GM18858 (cell line): ENCODE data around the gene ATP13A1.
"Not testable (repeated sequence)": the region's sequence is repeated elsewhere in the genome, so short reads cannot be mapped to it uniquely, and the experiment has no call there.

ENCODE experiments used
- ATAC-seq: cut with Tn5 transposase; IDR thresholded peaks from one replicate; pipeline ENCODE4 v1.9.1; 2021; ENCODE audit not compliant: unreplicated experiment

ATP13A1 gene

DNA sequence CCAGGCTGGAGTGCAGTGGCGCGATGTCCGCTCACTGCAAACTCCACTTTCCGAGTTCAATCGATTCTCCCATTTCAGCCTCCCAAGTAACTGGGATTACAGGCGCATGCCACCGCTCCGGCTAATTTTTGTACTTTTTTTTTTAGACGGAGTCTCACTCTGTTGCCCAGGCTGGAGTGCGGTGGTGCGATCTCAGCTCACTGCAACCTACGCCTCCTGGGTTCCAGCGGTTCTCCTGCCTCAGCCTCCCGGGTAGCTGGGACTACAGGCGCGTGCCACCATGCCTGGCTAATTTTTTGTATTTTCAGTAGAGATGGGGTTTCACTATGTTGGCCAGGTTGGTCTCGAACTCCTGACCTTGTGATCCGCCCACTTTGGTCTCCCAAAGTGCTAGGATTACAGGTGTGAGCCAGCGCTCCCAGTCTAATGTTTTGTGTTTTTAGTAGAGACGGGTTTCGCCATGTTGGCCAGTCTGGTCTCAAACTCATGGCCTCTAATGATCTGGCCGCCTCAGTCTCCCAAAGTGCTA is 2.0 kb upstream of the ATP13A1 start:
- not testable (repeated sequence) for ATAC-seq

DNA sequence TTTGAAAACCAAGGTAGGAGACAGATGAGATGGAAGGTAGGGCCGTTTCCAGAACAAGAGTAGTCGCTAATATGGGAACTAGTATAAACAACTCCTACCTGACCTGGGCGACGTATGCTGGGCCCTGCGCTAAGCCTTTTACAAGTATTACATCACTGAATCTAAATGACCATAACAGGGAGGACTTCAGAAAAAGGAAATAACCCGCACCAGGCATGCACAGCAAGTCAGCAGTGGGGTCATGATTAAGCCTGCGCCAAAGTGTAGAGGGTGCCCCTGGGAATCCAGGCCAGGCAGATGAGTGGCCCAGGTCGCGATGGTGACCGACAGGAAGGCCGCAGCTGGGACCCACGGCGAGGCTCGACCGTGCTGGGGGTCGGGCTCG is 613 bp downstream of the ATP13A1 start:
- ATAC-seq: no peak

DNA sequence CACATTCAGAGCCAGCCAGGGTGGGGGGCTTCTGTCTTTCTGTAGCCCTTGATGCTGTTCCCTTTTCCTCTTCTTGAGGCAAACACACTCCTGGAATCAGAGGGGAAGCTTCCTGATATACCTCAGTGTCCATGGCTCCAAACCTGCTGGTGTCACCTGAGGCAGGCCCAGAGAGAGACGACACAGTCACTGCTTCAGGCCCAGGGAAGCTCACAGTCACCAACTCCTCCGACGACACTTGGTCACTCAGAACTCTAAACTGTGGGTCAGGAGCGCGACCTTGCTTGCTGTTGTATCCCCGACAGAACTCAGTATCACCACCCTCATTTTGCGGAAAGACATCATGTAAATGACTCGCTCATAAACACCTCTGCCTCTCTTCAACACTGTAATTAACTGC is 1.1 kb downstream of the ATP13A1 start:
- no peak for ATAC-seq

DNA sequence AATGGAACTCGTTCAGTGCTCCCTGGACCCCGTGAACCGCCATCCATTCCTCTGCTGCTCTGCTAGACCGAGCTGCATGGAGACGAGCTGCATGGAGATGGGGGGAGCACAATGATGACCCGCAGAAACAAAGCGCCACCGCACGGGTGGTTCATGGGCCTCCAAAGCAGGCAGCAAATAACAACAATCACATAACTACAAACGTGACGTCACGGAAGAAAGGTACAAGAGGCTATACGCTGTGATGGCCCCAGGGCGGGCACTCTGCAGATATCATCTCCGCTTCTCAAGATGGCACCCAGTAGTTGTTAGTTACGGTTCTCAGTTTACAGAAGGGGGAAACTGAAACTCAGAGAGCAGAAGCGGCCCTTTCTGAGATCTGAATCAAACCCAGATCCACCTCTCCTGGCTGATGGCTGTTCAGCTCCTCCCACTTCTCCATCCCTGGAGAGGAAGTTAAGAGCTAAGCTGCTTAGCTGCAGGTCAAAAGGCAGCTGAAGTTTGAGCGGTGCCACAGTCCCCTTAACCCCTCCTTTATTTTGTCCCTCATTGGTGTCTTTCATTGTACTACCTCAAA is 1.7 kb downstream of the ATP13A1 start:
- ATAC-seq: peak; percentile 40

DNA sequence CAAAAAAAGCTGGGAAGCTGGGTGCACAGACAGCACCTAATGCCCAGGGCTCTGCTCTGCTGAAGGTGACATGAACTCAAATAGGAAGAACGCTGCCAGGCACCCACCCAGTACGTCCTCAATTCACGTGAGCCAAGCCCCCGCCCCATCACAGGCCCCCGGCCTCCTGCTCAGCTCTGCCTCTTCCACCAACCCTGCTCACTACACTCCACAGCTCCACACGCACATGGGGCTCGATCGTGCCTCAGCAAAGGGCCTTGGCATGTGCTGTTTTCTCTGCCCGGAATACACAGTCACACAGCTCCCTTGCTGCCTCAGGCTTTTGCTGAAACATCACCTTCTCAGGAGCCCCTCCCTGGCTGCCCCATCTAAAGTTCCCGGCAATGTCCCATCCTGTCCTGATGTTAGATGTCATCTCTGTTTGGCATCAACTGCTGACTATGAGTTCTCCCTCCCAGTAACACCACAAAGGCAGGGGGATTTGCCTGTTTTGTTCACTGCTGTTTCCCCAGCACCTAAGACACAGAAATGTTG is 2.3 kb downstream of the ATP13A1 start:
- no peak for ATAC-seq

DNA sequence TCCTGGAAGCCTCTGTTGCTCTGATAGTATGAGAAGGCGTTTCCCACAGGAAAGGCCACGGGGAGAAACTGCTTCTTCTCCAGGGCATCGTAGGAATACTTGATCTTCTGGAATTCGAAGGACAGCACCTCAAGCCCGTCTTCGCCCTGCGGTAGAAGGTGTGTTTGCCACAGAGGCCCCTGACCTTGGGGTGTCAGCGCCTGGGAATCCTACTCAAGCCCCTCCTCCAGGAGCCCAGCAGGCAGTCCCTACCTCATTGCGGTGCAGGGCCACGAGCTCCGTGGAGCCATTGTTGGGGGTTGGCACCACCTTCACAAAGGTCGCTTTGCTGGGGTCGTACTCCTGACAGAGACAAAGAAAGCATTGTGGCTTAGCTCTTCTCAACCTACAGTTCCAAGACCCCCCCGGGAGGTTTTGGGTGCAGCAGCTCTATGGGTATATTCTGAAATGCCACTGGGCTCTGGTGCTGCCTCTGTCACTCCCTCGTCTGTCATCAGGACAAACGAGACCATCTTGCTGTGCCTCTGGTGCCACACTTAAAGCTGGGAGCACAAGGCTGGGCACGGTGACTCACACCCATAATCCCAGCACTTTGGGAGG is 3.7 kb downstream of the ATP13A1 start:
- no peak for ATAC-seq

DNA sequence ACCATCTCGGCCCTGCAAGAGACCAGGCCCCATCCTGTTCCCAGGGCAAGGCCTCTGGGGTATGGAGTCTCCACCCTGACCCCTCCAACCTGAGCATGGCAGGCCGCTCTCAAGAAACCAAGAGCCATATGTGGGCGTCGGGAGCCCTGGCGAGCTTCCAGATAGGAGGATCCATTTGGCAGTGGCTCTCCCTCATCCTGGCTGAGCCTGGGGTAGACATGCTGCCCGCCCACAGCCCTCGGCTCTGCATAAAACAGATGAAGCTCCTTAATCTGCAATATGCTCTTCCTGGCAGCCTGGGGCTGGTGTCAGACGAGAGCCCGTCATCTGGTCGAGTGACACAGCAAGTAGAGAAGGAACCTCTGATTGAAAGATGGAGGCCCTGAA is 6.1 kb downstream of the ATP13A1 start:
- ATAC-seq: no peak

DNA sequence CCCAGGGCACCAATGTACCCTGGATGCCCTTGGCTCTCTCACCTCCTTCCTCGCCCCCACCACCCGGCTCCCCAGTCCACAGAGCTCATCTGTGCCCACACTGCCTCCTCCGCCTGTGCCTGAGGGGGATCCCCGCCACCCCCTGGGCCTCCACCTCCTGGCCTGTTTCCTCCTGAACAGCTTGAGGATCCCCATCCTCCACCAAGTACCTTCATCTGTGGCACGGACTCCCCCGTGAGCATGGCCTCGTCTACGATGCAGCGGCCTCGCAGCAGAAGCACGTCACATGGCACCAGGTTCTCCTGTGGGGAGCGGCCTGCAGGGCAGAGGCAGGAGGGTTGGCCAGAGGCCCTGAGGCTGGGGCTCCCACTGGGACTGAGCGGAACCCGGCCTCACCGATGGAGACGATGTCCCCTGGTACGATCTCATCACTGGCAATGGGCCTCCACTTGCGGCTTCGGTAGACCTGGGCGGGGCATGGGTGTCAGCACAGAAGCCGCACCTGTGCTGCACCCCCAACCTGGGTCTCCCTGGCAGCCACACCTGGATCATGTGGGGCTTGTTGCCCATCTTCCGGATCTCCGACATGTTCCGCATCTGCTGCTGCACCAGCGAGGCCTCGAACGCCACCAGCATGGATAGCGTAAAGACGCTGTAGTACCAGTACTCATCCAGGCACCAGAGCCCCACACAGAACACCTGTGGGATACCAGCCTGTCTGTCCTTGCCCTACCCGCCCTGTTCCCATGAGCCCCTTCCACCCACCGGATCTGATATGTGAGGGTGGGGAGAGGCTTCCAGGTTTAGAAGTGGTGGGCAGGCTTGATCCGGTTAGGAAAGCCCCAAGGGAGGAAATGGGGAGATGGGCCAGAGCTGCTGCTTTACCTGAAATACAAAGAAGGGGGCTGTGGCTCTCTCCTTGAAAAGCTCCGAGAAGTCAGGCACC is 6.8 kb downstream of the ATP13A1 start:
- no peak for ATAC-seq

DNA sequence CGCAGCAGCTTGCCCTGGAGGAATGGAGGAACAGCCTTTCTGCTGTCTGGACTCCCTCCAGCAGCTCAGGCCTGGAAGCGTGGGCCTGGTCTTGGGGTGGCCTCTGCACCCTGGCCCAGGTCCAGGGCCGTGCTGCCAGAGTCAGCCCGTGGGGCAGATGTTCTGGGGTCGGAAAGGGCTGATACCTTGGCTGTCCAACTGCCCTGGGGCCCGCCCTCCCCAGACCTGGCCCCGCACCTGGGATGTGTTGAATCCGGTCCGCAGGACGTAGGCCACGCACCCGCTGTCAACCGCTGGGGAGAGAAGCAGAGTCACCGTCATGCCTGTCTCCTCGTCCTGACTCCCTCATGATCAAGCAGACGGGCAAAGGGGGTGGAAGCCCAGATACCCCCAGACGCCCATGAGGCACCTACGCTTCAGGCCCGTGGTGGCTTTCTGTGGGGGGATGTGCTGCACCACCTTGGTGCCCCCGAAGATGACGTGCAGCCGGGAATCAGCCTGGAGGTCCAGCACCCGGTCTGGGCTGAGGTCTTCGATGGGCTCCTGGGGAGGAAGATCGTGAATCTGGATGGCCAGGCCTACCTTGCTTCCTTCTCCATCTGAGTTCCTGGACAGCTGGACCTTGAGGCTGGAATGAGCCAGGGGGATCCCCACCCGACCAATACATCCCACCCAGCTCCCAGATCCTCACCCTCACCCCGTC is 7.7 kb downstream of the ATP13A1 start:
- ATAC-seq: no peak

DNA sequence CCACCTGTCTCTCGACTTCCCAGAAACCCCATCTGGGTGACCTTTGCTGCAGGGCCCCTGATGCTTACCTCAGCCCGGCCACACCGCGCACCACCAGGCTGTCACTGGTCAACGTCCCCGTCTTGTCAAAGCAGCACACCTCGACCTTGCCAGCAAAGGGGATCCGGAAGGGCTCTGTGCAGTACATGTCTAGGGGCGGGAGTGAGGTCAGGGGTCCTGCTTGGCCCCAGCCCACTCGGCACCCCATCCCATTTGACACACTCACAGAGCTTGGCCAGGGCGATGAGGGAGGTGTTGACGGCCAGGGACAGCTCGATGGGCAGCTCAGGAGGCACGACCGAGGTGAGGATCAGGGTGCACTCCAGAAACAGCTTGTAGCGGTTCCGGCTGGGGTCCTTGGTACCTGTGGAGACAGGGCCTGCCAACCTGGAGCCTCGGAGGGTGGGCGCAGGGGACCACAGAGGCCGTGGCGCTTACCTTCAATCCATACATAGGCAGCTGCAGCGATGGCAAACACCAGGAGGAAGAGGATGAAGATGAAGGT is 8.4 kb downstream of the ATP13A1 start:
- no peak for ATAC-seq

DNA sequence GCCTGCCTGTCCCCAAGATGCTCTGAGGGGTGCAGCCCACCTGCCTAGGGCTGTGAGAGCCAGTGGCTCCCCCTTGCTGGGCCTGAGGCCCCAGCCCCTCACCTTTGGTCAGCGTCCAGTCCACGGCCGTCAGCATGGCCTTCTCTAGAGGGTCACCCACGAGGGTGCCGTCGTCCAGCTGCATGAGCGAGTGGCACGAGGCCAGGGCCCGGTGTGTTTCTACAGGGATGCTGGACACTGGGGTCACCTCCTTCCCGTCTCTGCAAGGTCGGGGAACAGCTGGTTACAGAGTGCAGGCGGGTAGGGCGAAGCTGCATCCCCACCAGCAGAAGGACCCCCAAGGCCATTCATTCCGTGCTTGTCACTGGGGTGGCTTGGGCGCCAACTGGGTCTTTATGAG is 9.0 kb downstream of the ATP13A1 start:
- ATAC-seq: no peak

DNA sequence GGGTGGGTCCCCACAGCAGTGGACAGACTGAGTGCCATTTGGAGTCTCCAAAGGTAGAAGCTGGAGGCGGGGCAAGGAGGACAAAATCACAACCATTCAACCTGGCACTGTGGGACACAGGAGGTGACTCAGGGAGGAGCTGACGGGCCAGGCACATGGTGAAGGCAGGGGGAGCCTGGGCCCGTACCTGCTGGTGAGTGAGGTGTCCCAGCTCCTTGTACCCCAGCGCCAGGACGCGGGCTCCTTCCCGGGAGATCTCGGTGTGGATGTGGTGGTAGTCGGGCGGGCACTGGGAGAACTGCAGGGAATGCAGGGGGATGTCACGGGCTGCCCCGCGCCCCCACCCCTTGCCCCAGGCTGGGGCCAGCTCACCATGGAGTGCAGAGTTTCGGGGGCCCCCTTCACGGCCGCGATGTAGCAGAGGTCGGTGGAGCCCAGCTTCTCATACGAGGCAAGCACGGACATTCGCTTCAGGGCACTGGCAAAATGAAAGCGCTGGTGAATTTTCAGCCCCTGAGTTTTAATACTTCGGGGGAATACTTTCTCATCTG is 9.8 kb downstream of the ATP13A1 start:
- ATAC-seq: no peak

DNA sequence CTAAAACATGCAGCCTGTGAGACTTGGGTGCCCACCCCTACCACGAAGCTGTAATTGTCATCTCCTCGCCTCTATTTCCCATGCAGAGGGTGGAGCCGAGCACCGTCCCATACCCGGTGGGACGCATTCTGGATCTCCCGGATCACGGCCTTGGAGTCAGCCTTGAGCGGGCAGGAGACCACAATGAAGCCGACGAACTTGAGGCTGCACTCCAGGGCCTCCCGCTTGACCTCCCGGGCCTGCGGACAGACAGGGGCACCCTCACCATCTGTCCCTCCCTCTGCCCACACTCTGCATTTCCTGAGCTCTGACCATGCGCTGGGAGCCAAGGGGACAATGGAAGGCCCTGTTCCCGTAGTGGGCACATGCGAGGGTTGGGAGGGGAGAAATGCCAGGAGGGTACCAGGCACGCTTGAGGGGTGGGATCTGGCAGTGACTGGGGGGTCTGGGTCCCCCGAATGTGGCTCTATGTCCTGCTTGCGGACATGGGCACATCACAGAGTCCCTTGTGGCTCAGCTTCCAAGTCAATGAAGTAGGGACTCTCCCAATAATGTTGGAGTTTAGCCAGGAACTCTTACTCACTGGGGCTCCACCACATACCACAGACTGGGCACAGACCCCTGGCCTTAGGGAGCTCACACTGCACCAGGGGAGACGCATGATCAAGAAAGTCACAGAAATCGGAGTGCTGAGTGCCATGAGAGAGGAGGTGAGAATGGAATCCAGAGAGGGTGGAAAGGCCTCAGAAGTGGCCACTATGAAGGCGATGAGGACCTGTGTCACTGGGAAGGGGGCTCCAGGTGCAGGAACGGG is 10.8 kb downstream of the ATP13A1 start:
- ATAC-seq: no peak

DNA sequence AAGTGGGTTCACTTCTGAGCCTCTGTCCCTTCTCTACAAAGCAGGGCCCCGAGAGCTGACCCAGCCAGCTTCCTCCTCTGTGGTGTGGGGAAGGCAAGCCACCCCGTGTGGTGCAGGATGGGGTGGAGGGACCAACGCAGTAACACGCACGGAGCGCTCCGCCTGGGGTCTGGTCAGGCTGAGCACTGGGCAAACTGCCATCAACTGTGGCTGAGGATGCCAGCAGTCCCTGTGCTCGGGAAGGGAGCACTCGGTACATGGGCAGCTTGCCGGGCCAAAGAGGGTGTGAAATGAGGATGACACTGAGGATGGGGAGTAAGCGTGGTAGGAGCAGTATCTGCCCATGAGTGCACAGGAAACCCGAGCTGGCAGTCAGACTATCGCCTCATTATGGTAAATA is 12.4 kb downstream of the ATP13A1 start:
- no peak for ATAC-seq

DNA sequence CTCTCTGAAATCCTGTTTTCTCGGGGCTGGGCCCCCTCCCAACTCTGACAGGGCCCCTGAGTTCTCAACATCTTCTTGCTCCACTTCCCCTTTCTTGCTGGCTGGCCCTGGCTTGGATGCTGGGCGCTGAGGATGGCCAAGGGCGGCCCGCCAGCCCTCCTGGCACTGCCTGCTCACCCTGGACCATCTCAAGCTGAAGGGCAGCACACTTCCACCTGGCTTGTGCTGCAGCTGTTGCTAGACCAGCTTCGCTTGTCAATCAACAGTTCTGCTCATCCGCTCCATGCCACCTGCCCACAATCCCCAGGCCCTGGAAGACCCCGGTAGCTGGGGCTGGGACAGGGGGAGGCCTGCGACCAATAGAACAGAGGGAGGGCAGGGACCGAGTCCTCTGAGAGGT is 13.1 kb downstream of the ATP13A1 start:
- ATAC-seq: no peak

DNA sequence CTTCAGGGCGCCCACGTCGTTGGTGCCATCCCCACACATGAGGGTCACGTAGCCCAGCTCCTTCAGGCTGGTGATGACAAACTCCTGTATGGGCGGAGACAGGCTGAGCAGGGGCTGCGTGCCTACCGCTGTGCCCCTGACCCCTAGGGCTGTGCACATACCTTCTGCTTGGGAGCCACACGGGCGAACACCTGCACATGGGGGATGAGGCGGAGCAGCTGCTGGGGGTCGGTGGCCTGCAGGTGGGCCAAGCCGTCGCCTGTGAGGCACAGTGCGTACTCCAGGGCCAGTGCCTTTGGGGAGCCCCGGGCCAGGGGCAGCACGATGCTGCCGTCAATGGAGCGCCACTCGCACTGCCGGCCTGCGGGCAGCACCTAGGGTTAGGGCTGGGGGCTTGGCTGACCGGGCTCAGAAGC is 13.9 kb downstream of the ATP13A1 start:
- ATAC-seq: no peak

DNA sequence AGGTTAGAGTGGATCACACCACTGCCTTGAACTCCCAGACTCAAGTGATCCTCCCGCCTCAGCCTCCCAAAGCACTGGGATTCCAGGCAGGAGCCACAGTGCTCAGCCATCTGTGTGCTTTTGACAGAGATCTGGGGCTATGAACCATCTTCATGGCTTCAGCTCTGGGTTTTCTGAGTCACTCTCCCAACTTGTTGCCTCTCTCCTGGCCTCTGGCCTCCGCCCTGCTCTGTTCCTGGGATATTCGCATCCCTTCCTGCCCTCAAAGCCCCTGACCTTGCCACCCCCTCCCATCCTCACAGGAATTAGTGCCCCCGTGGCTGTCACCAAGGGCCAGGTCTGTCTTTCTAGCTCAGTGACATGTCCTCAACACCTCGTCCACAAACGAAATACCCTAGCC is 14.3 kb downstream of the ATP13A1 start:
- no peak for ATAC-seq

DNA sequence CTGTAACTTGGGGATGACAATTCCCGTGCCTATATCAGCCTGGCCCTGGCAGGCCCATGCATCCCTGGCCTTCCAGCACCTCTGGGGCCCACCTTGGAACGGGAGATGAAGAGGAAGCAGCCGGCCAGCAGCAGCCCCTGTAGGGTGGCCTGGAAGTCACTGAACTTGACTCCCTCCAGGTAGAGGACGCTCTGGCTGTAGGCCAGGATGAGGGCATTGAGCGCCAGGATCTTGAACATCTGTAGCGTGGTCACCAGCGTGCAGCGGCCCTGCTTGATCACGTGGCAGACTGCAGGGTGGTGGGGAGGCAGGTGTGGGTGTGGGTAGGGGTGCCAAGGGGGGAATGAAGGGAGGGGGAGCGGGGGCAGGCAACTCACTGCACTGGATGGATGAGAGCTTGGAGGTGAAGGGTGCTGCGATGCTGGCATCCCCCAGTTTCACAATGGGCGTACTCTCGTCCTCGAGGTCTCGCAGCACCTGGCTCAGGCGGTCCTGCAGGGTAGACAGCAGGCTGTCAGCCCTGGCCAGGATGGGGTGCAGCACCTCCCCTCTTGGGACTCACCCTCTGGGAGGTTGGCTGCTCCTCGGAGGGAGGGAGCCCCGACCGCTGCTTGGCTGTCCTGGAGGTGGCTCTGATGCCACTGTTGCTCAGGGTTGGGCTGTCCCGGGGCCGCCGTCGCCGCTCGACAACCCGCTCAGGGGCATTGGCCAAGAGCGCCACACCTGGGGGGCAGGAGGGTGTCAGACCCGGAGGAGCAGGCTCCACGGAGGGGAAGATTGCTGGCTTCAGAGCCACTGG is 16.2 kb downstream of the ATP13A1 start:
- no peak for ATAC-seq
